ENCODE measurements around the gene MC2R.
"Not testable (repeated sequence)": the region's sequence is repeated elsewhere in the genome, so short reads cannot be mapped to it uniquely, and the experiment has no call there.

Gene MC2R

DNA sequence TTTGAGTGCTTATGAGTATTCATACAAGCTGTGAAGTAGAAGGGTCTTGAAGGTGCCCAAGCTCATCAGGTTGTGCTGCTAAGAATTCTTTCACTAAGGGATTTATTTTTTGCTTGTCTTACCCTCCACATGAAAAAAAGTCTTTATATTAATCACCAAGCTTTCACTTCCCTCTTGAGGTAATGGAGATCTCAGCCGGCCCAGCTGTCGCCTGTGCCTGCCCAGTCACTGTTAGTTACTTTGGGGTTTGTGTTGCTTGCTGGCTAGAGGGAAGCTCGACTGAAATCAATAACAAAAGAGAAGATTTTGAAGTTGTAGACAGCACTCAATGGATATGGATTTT lies 21.9 kb downstream of the MC2R start:
- FAIRE-seq (no peak), DNase-seq (ENCODE audit: low spot score) (no peak)

DNA sequence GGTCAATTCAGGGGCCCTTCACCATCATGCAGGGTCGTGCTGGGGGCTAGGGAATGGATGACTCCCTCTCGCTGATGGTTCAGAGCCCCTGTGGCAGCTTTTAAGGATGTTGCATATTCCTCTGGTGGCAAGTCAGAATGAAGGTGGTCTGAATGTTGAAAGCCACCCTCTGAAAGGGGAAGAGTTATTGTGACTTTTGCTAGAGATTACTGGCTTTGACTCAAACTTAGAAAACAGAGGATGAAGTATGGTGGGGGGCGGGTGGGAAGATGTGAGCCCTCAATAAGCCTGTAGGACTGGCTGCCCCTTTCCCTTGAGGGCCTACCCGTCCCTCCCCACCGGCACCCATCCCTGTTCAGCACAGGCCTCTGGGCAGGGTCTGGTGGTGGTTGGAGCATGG lies 23.2 kb downstream of the MC2R start:
- FAIRE-seq = no peak

DNA sequence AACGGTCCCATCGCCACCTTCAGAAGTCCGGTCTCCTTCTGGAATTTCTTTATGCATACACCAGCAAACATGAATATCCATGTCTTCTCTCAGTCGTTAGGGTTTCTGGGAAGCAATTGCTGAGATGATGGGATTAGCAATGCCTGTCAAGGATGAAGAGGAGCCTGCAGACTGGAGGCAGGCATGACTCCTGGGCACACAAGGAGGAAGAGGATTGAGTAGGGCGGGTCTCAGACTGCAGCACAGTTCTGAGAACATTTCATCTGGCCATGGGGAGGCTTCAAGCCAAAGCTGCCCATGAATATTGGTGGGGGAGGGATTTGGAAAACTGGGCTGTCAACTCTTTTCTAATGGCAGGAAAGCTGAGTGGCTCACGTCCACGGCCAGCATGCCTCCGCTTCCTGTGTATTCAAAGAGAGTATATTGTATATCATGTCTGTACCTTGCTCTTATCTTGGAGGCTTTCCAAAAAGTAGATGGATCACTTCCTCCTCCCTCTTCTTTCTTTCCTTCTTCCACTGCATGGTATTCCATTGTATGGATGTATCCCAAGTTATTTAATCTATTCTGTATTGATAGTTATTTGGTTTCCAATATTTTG lies 24.5 kb downstream of the MC2R start:
- FAIRE-seq (no peak), DNase-seq (ENCODE audit: low spot score) (no peak)

More for the DNA sequence above, 23.2 kb downstream of the MC2R start:
- DNase-seq (ENCODE audit: low spot score) = no peak

DNA sequence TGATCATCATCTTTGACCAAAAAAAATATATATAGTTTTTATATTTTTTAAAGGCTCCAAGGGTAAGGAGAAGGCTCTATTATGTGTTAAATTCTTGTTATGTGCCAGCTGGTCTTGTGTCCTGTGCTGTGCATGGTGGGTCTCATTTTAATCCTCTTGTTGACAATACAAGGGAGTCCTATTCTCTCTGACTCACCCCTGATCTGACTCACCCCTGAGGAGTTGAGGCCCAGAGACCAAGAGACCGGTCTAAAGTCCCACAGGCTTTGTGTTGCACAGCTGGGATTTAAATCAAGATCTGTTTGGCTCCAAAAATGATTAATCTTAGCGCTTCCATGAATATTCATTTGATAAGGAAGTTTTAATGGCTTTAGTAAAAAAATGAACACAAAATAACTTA lies 25.7 kb downstream of the MC2R start:
- FAIRE-seq (no peak), DNase-seq (ENCODE audit: low spot score) (peak; percentile 15)

DNA sequence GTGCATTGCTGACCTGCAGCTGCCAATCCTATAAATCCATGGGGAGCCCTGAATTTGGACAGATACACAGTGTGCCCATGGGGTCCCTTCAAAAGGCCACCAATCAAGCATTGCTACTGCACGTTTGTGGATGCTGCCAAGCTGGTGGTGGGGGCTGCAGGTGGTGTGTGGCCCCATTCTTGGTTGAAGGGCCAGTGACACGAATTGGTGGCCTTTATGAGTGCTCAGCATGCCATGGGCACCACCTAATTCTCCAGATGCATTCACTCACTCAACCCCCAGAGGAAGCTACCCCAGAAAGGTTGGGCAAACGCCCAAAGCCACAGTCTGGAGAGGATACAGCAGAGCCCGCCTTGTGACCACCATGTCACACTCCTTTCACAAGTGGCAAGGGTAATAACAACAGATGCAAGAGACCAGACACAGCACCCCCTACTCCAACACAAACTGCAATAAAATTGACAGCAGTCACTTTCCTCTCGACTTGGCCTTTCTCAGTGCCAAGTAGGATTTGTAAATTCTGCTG lies 27.1 kb downstream of the MC2R start:
- DNase-seq (ENCODE audit: low spot score) (no peak), FAIRE-seq (no peak)

GRCh38 chr18:13885009-13885408 lies 30.3 kb downstream of the MC2R start:
- no peak for FAIRE-seq

GRCh38 chr18:13879937-13880336 lies 35.4 kb downstream of the MC2R start:
- FAIRE-seq (no peak), DNase-seq (ENCODE audit: low spot score) (no peak)

More at GRCh38 chr18:13885009-13885408, 30.3 kb downstream of the MC2R start:
- no peak for DNase-seq (ENCODE audit: low spot score)

- FAIRE-seq (no peak), DNase-seq (ENCODE audit: low spot score) (no peak)
Measured at GRCh38 chr18:13879492-13879891, 35.8 kb downstream of the MC2R start.

DNA sequence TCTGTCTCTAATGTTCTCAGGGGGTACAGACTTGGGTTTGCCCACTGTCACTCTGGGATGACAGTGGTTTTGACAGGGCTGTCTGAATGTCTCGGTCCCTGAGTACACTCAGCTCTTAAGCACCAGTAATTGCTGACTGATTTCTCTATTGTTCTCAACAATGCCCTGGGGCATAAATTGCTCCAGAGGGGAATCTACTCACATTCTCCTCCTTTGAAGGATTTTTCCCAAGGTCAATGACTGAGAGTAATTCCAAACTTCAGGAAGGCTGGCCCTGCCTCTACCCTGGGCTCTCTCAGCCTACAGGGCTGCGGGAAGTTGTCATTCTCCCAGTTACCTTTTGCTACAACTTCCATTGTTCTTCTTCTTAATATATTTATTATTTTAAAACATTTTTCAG lies 36.5 kb downstream of the MC2R start:
- no peak for DNase-seq (ENCODE audit: low spot score)
- no peak for FAIRE-seq

GRCh38 chr18:13877157-13877556 lies 38.2 kb downstream of the MC2R start:
- DNase-seq (ENCODE audit: low spot score) = no peak
- no peak for FAIRE-seq

GRCh38 chr18:13874558-13874957 lies 40.8 kb downstream of the MC2R start:
- DNase-seq (ENCODE audit: low spot score) (no peak), FAIRE-seq (no peak)

DNA sequence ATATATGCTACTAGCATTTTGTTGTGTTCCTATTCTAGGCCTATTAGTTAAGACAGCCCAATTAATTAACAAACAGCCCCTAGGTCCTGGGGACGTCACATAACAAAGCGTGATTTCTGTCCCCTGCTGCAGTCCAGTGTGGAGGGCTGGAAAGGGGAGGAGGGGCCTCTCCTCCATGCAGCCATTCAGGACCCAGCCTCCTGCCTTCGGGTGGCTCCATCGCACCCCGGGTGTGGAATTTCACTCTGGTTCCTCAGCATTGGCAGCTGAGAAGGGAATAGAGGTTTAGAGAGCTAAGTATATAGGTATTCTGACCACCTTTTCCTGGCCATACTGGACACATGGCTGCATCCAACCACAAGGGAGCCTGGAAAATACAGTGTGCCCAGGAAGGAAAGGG lies 42.4 kb downstream of the MC2R start:
- DNase-seq (ENCODE audit: low spot score) = no peak

DNA sequence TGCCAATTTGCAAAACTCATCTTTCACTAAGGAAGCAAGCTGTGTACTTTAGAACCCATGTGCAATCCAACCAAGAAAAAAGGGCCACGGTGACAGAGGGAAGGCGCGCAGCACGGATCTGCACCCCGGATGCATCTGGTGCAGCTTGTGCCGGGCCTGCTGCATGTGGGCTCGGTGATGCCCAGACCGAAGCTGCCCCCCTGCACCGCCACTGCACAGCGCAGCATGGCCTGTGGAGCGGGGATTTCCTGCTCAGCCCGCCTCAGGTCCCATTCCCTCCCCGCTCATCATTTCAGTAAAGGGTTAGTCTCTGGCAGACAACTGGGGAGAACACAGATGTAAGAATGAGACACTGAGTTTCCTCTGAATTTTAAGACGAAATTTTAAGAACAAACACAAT lies 43.0 kb downstream of the MC2R start:
- FAIRE-seq = no peak
- no peak for DNase-seq (ENCODE audit: low spot score)

More for the DNA sequence above, 42.4 kb downstream of the MC2R start:
- FAIRE-seq = no peak

GRCh38 chr18:13871701-13872100 lies 43.6 kb downstream of the MC2R start:
- FAIRE-seq = no peak
- no peak for DNase-seq (ENCODE audit: low spot score)

- DNase-seq (ENCODE audit: low spot score) = no peak
- no peak for FAIRE-seq
Measured at GRCh38 chr18:13868501-13869271, 46.6 kb downstream of the MC2R start.

DNA sequence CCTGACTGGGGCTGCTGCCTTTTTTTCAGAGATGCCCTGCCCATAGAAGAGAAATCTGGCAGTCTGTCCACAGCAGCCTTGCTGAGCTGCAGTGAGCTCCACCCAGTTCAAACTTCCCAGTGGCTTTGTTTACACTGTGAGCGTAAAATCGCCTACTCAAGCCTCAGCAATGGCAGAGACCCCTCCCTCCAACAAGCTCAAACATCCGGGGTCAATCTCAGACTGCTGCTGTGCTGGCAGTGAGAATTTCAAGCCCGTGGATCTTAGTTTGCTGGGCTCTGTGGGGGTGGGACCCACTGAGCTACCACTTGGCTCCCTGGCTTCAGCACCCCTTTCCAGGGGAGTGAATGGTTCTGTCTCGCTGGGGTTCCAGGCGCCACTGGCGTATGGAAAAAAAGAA lies 52.4 kb downstream of the MC2R start:
- FAIRE-seq; DNase-seq (ENCODE audit: low spot score): not testable (repeated sequence)

- no peak for DNase-seq (ENCODE audit: low spot score)
- FAIRE-seq = no peak
Measured at GRCh38 chr18:13849791-13850190, 65.5 kb downstream of the MC2R start.

DNA sequence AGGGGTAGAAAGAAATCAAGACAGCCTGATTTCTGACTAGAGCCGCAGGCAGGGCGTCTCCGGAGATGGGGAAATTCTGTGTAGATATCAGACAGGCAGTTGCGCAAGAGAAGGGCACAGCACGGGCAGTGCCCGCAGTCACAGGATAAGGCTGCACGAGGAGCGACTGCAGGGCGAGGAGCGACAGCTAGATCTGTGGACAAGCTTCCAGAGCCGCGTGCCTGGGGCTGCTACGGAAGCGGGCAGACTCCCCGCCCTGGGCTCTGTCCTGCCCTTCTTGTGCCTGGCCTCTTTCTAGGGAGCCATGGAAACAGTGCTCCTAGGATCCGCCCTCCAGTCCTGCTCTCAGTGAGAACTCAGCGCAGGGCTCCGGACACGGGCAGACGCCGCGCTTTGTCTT lies 78.8 kb downstream of the MC2R start:
- DNase-seq (ENCODE audit: low spot score) = no peak
- no peak for FAIRE-seq

- FAIRE-seq (no peak), DNase-seq (ENCODE audit: low spot score) (no peak)
Measured at GRCh38 chr18:13835202-13835601, 80.1 kb downstream of the MC2R start.

GRCh38 chr18:13834496-13835015 lies 80.8 kb downstream of the MC2R start:
- no peak for DNase-seq (ENCODE audit: low spot score)
- no peak for FAIRE-seq
